Measurements from ENCODE around the gene FLCN.
"Not testable (repeated sequence)": the region's sequence is repeated elsewhere in the genome, so short reads cannot be mapped to it uniquely, and the experiment has no call there.

The FLCN gene

DNA sequence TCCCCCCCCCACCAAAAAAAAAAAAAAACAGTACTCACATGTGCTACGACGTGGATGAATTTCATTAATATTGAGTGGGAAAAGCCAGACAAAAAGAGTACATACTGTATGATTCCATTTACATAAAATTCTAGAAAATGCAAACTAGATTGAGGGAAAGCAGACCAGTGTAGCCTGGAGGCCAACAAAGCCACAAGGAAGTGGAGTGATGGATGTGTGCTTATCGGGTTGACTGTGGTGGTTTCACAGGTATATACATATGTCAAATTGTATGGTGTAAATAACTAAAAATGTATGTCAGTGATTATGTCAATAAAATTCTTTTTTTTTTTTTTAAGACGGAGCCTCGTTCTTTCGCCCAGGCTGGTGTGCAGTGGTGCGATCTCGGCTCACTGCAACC is 29.0 kb downstream of the FLCN start:
- no peak for DNase-seq (ENCODE audit: low read depth in 2 of 2)

DNA sequence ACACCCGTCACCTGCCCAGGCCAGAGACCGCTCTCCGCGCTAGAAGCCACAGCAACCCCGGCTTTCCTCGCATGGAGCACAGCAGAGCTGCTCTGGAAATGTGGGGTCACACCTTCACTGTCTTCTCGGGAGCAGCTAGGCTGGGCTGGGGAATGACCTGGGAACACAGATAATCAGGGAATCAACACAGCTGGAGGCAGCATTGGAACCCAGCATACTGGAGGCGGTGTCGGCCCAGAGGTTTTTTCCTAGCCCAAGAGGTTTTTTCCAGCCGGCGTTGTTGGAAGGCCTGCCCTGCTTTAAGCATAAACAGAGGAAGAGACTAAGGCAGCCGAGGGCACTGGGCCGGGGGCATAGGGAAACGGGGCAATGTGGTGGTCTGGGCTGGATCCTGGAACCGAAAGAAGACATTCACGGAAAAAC is 30.0 kb downstream of the FLCN start:
- no peak for DNase-seq (ENCODE audit: low read depth in 2 of 2)

DNA sequence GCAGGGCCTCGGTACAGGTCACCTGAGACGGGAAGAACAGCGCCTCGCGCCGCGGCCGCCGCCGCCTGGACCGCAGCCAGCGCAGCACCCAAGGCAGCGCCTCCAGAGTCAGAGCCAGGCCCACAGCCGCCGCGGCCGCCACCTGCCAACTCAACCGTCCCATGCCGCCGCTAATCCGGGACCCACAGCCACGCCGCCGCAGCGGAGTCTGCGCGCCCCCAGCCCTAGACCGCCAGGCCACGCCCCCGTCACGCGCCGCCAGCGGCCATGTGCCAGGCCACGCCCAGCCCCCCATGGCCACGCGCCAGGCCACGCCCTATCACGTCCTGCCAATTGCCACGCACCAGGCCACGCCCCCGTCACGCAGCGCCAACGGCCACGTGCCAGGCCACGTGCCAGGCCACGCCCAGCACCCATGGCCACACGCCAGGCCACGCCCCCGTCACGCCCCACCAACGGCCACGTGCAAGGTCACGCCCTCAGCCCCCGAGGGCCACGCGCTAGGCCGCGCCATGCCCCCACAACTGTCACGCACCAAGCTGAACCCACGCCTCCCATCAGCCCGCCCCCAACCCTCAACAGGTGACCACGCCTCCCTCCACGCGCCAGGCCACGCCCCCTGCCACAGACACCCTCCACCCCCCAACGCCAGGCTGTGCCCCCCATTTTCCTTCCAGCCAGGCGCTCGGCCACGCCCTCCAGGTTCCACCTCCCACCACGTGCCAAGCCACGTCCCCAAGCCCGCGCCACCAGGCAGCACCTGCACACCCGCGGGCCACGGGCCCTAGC is 30.6 kb downstream of the FLCN start, which contains the start of gene PLD6:
Gene PLD6 (minus strand): TSS at position 210 of the 789 bp plus-strand sequence. CDS start 47 bp downstream, at position 163.
- peak; percentile 79 to 85 for DNase-seq (ENCODE audit: low read depth in 2 of 2)

DNA sequence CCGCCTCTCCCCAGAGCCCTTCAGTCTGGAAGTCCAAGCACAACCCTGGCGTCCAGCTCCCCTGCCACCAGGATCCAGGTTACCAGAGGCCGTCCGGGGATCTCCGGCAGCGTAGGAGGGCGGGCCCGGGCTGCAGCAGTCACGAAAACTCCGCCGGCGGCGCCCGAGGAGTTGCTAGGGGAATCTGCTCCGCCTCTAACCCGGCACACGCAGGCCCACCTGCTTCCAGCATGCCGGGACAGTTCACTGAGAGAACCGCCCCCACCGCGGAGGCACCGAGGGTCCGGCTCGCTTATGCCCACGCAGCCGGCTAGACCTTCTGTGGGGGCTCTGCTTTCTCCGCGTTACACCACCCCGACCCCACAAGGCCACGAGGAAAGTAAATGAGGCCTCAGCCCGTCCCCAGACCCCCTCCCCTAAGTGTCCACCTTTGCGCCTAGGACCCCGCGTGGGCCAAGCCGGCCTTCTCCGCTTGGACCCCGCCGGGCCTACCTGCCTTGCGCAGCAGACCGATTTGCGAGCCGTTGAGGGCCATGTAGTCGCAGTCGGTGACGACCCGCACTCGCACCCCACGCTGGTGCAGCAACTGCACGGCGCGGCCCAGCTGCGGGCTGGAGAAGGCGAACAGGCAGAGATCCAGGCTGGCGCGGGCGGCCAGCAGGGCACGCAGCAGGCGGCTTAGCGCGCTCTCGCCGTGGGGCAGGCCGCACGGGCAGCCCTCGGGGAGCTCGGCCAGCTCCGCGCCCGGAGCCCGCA is 31.4 kb downstream of the FLCN start:
- peak; percentile 28 to 56 for DNase-seq (ENCODE audit: low read depth in 2 of 2)

DNA sequence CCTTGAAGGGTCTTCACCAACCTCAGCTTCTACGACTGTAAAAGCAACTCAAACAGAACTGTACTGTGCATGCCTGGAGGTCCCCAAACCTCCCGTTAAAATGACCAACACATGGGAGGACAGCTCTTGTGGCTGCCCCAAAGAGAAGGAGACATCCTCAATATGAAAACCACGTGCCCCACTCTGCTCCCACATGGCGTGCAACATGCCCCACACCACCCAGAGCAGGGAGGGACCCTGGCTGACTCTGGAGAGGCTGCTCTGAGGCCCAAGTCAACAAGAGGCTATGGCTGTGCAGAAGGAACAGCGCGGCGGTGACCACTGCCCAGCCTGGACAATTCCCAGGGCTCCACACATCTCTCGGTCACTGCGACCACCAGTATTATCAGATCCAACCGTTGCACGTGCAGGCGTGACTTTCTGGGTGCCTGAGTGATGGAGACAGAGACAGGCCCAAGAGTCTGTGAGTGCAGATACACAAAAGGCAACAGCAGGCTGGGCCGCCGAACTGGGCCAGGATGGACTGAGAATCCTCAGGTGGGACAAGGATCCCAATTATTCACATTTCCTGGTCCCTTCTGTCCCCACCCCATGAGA is 32.2 kb downstream of the FLCN start:
- DNase-seq (ENCODE audit: low read depth in 2 of 2), result no peak

DNA sequence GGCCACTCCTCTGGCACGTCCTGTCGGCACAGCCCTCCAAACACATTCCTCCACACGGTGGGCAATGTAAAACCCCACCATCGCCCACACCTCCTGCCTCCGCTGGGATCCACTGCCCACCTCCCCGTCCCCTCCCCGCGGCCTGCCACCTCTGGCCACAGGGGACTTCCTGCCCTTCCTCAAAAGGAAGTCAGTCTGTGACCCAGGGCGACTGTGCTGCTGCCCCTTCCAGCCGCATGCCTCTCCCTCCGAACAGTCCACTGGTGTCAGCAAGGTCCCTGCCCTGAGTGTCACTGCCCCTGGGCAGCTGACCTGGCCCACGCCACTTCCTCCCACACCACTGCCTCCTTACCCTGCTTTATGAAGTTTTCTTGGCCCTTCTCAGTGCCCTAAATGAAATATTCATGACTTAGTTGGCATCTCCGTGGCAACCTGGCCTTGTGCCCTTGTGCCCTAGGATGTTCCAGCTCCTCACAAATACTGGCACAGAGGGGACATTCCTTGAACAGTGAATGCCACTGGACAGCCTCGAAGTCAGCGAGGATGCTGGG is 32.9 kb downstream of the FLCN start:
- no peak for DNase-seq (ENCODE audit: low read depth in 2 of 2)

DNA sequence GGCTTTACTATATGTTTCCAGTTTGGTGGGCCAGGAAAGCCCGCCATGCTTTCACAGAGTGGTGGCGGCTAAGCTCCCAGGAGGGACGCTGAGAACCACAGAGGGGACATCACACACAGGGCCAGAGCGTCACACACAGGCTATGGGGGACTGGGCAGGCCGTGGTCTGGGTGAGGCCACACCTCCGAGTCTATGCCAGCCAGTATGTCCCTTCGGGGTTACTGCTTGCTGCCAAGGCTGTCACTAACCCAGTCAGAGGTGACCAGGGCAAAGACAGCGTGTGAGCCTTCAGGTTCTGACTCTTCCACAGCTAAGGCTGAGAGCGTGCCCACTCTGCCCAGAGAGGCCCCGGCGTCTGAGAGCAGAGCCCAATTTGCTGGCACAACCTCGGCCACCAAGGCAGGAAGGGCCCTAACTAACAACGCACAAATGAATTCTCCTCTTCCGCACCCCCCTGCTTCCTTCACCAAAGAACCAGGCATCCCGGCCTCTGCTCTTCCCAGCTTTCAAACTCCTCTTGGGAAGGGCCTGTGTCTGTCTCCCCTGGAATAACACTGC is 33.7 kb downstream of the FLCN start:
- no peak for DNase-seq (ENCODE audit: low read depth in 2 of 2)

DNA sequence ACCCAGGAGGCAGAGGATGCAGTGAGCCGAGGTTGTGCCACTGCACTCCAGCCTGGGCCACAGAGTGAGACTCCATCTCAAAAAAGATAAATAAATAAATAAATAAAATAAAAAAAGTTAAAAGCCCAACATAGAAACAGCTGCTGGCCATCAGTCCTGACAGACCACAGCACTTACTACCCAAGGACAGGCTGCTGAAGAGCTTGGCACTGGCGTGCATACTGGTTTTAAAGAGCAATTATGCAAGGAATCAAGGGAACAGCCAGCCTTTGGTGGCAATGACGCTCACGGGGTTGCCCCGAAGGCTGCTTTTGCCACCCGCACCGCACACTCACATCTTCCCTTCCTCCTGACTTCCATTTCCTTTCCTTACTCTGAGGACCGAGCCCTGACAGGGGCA is 35.1 kb downstream of the FLCN start:
- DNase-seq (ENCODE audit: low read depth in 2 of 2), result no peak

DNA sequence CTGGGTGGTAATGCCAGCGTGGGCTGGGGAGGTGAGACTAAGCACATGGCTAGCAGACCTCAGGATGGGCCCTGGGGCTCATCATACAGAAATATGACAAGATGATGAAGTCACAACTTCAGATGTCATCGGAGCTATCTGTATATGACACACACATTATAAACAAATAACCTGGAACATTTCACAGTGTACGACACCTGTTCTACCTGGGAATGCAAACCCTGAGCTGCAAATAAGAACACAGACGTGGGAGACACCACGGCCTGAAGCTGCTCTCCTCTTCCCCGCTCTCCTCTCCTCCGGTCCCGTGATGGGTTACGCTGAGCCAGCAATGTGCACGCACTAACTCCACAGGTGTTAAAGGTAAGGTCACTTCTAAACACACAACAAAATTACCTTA is 35.7 kb downstream of the FLCN start:
- DNase-seq (ENCODE audit: low read depth in 2 of 2), result no peak

DNA sequence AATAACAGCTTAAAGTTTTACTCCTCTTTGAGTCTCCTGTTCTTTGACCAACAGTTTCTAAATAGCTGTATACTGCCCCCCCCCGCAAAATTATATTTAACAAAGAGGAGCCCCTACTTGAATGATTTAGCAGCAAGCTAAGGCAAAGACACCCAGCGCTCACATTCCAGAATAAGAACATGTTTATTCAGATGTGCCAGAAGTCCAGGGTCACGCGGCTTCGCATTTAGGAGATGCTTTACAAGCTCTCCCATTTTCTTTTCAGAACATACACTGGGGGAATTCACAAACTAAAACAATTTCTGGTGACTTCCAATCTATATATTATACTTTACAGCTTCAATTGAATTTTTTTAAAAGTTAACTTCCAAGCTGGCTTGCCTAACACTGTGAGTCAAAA is 36.1 kb downstream of the FLCN start:
- DNase-seq (ENCODE audit: low read depth in 2 of 2), result no peak

DNA sequence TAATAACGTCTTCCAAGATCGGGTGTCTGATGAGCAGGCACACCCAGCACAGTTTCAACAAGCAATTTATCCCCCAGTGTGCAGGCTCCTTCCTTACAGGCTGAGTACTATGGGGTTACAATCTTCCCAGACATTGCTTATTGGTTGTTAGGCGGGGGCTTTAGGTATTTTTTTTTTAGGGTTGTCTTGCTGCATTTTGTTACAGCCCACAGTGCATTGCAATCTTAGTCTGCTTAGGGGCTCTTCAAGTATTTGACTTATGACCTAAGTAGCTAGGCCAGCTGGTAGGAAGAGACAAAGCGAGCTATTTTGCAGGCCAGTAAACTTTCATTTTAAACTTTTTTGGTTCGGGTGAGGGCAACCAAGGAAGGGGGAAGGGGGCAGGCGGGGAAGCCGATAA is 36.7 kb downstream of the FLCN start:
- DNase-seq (ENCODE audit: low read depth in 2 of 2), result no peak

DNA sequence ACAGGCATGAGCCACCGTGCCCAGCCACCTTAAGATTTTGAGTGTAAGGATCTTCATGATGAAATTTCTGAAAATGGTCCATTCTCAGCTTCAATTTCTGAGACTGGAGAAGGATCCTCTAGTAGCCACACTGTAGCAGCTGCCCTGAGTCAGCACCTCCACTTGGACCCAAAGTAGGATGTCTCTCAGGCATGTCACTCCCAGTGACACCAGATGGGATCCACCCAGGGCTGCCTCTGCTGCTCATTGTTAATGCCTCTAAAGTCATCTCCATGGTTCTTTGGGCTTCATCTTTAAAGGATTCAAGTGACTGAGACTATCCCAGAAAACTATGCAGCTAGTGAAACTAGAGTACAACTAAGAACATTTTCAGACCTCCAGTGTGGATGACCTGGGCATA is 38.7 kb downstream of the FLCN start:
- DNase-seq (ENCODE audit: low read depth in 2 of 2), result no peak

DNA sequence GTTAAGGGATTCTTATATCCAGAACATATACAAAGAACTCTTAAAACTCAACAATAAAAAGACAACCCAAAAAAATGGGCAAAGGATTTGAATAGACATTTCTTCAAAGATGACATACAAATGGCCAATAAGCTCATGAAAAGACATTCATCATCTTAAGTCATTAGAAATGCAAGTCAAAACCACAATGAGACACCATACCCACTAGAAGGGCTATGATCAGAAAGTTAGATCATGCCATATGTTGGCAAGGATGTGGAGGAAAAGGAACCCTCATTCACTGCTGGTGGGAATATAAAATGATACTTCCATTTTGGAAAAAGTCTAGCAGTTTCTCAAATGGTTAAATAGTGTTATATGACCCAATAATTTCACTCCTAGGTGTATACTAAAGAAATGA is 40.2 kb downstream of the FLCN start:
- DNase-seq (ENCODE audit: low read depth in 2 of 2), result no peak

DNA sequence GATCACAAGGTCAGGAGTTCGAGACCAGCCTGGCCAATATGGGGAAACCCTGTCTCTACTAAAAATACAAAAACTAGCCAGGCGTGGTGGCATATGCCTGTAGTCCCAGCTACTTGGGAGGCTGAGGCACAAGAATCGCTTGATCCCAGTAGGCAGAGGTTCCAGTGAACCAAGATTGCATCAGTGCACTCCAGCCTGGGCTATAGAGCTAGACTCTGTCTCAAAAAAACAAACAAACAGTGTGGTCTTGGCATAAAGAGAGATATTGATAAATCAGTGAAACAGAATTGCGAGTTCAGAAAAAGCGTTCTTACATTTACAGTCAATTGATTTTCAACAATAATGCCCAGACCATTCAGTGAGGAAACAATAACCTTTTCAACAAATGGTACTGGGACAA is 41.5 kb downstream of the FLCN start:
- DNase-seq (ENCODE audit: low read depth in 2 of 2), result not testable (repeated sequence)

DNA sequence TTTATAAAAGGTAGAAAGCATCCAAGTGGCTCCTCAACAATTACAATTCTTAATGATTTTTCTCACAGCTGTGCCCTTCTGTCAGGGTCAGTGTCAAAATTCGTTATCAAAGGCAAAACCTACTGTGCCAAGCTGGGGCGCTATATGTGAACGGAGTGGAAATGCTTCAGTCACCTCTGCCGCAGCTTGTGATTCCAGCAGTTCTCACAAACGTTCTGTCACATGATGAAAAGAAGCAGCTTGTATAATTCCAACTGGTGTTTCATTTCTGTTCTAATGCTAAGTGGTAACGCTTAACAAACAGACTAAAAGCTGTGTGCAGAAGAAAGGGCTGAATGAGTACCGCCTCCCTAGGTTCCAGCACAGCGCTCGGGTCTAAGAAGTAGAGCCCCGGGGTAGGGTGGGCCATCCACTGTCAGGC is 45.0 kb downstream of the FLCN start:
- DNase-seq (ENCODE audit: low read depth in 2 of 2), result no peak

DNA sequence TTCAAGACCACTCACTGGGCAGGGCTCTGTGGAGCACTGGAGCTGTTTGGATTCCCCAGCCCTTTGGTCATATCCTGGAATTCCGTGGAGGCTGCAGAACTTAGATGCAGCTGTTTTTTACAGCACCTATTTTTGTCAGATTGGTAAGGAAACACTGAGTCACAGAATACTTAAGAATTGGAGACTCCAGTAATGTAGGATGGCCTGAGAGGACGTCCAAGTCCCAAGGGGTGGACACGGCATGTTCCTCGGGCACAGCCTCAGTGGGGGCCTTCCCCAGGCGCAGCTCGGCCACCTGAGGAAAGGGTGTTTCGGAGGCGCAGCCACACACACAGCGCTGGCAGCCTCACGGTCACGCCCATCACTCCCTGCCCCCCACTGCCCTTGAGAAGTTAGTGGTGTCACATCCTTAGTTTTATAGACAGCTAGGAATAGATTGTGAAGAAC is 45.6 kb downstream of the FLCN start:
- no peak for DNase-seq (ENCODE audit: low read depth in 2 of 2)

DNA sequence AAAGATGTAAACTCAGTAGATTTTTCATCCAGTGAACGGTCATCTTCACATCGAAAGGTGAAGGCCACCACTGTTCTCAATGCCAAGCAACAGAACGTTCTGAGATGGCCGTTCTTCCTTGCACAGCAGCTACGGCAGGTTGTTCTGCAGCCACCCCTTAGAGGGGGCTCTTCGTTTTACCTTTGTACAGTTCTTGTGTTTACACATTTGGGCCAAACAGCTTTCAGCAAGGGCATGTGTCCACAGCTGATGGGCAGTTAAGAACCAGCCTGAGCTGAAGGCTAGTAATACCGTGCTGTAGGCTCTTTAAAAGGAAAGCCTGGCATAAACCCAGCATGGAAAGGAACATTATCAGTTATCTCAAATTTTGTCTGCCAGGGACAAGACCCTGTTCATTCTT is 46.8 kb downstream of the FLCN start:
- no peak for DNase-seq (ENCODE audit: low read depth in 2 of 2)

DNA sequence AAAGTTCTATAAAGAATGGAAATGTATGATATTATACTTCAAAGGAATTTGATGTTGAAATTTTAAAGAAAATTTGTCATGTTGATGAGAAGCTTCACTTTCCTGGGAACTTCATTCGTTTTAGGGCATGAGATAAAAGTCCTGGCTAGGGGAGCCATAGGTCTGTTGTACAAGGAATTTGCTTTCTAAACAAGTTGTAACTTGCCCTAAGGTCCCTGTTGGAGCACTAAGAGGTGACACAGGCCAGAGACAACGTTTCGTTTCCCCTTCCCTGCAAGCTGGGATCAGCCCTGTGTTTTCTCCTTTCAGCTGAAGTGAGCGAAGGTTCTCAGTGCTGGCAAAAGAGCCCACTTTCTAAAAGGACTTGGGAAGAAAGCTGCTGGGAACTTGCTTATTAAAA is 47.4 kb downstream of the FLCN start:
- DNase-seq (ENCODE audit: low read depth in 2 of 2), result no peak

DNA sequence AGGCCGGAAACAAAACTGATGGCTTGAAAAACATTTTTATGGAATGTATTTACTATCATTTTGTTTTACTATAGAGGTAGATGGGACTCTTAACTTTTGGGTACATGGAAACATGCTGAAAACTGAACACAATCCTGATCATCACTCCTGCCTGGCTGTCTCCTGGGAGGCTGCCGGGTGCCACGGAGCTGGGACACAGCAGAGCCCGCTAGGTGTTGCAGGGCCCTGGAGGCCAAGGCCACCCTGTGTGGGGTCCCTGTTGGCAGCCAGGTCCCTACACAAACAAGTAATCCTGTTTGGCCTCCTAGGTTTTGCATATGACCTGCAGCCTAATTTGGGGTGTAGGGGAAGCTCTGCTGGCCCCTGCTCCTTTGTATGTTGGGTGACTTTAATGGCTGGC is 48.4 kb downstream of the FLCN start:
- DNase-seq (ENCODE audit: low read depth in 2 of 2), result no peak

DNA sequence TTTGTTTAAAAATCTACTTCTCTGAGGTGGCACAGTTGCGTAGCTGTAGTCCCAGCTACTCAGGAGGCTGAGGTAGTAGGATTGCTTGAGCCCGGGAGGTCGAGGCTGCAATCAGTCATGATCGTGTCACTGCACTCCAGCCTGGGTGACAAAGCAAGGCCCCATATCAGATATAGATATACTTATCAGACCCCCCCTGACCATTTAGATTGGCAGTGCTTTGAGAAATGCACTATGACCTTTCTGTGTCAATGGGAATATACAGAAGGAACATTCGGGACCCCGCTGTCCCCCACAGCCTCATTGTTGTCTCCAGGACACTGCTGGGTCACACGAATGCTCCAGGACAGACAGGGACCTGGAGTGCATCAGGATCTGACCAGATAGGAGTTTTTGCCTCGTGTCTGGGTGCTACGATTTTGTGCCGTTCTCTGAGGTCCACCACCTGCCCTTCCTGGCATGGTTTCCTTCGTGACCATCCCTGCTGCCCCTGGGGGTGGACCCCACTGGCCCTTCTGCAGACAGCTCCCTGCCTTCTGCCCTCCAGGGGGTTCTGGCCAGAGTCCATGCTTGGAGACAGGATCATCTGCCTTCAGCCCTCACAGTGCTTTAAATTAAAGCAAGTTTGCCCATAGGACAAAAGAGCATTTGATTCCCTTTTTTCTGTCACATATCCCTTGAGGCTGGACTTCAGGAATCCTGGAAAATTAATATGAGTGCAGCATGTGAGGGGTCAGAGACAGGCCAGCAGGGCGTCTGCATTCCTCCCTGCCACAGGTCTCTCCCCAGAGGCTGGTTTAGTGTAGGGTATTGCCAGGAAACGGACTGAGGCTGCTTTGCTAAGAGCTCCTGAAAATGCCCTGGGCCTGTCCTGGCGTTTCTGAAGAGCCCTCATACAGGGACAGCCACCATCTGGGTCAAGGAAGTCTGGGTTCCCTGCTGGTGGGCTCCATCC is 50.1 kb downstream of the FLCN start:
- DNase-seq (ENCODE audit: low read depth in 2 of 2), result no peak

DNA sequence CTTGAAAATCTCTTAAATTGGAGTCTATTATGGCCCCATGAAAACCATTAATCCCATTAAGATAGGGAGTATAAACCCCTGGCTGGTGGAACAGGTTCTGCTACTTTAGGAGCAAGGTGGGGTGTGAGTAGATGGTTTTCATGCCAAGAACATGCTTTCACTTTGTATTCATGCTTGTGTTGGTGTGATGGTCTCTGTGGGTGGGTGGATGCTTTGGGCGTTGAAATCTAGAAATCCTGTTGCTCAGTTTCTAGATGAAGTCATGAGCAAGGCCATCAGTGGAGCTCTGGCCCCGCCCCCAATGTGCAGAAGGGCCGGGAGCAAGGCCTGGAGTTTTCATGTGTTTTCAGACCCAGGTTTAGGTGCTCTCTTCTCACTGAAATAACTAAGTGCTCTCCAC is 50.9 kb downstream of the FLCN start:
- peak; percentile 30 to 52 for DNase-seq (ENCODE audit: low read depth in 2 of 2)
